HG03565 (cell line): ENCODE results near the gene KIAA1671.
"Not testable (repeated sequence)": the region's sequence is repeated elsewhere in the genome, so short reads cannot be mapped to it uniquely, and the experiment has no call there.

Source experiments
- ATAC-seq: cut with Tn5 transposase; IDR thresholded peaks from one replicate; pipeline ENCODE4 v1.9.1; 2021; ENCODE audit warnings: mild to moderate bottlenecking, moderate library complexity; ENCODE audit not compliant: unreplicated experiment

Gene KIAA1671

DNA sequence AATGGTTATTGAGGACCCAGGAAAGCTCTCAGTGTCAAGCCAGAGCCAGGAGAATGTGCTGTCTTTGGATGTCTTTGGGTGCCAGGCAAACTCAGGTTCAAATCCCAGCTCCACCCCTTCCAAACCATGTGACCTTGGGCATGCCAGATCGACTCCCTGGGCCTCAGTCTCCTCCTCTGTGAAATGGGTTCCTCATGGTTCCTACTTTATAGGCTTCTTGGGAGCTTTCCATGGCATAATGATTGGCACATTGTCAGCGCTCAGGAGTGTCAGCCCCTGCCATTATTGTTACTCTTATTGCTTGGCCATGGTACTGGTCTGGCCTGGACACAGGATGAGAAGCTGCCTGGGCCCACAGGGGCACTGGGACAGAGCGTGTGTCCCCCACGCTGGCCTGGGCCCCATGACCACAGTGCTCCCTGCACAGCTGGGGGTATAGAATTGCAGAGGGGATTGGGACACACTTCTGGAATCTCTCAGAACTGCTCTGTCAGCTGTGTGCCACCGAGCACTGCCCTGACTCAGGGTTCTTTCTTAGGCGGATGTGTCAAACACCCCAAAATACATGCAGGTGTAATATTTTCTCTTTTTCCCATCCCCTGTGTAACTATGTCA is 209.5 kb downstream of the KIAA1671 start:
- ATAC-seq = no peak

DNA sequence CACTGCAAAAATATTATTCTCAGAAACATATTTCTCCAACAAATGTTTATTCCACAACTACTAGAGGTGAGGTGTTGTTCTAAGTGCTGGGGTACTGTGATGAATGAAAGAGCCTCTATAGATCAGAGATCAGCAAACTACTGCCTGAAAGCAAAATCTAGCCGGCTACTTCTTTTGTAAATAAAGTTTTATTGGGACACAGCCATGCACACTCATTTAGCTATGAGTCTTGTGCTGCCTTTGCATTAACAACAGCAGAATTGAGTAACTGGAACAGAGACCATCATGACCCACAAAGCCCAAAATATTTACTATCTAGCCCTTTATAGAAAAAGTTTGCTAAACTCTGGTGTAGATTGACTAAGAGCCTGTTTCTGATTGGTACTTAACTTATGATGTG is 210.0 kb downstream of the KIAA1671 start:
- ATAC-seq = no peak

DNA sequence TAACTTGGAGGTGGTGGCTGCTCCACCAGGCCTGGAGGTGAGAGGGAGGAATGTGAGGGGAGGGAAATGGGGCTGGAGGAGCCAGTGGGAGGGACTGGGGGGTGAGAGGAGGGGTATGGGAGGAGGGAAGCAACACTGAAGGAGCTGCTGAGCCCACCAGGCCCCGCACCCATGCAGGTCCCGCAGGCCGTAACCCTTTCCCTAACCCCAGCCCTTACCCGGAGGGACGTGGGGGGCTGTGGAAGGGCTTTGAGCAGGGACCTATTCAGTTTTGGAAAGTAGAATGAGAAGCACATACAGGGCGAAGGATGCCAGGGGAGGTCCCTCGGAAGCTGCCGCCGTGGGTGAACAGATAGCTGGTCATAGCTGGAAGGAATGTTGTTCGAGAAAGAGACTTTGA is 213.3 kb downstream of the KIAA1671 start:
- no peak for ATAC-seq

DNA sequence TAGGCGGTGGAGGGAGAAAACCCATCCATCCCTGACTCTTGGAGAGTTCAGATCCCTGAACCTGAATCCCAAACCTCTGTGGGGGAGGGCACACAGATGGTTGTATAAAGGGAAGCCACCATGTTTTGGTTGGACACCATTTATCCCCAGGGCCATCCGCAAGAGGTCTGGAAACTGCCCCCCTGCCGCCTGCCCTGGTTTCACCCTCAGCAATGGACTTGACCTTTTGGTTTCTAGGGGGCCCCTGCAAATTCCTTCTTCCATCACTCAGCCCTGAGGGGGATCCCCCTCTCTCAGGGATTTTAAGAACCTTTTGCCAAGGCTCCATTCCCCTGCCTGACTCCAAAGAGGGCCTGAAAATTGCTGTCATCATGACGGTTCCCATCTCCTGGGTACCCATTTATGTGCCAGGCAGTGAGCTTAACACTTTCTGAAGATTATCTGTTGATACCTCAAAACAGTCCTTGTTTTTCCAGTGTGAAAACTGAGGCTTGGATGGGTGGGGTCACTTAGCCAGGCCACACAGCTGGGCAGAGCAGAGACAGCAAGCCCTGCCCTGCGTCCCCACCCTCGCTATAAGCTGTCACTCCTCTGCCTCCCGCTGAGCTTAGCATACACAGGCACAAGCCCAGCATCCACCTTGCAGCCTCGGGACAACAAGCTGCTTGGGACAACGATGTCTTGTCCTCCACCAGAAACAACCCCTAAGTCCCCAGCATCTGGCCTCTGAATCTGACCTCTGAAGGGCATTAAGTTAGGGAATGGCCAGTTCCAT is 213.9 kb downstream of the KIAA1671 start:
- ATAC-seq = no peak

DNA sequence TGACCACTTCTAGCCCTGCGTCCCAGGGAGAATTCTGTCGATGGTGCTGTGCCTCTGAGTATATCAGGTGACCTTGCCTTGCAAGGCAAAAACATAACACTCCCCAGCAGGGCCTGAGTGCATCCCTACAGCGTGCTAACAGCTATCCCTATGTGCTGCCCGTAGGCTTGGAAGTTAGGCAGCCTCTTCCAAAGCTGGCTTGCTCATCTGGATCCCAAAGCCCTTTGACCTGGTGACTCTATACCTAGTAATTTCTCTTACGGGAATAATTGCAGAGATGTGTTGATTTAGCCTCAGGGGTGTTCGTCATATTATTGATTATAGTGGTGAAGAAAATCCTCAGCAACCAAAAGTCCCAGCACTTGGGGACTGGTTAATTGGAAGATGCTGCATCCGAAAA is 214.6 kb downstream of the KIAA1671 start:
- no peak for ATAC-seq

DNA sequence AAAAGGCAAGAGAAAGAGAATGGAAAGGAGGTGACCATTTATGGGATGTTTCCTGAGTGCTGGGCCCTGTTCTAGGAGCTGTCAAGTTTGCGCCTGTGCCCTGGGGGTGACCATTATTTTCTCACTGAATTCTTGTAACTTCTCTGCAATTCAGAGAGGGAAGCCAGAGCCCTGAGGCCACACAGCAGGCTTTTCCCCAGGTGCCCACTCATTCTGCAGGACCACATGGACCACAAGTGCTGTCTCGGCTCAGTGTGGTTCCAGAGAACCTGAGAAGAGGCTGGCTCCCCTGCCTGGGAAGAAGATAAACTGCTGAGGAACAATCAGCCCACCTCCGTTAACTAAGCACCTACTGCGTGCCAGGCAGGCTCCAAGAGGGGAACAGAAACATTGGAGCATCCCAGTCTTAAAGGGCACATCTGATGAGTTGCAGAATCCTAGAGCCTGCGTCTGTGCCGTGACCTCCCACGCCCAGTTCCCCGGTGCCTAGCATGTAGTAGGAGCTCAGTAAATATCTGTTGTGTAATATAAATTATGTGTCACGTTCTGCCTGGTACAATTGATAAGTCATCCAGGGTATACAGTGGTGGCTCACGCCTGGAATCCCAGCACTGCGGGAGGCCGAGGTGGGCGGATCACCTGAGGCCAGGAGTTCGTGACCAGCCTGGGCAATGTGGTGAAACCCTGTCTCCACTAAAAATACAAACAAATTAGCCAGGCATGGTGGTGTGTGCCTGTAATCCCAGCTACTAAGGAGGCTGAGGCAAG is 215.5 kb downstream of the KIAA1671 start:
- no peak for ATAC-seq

DNA sequence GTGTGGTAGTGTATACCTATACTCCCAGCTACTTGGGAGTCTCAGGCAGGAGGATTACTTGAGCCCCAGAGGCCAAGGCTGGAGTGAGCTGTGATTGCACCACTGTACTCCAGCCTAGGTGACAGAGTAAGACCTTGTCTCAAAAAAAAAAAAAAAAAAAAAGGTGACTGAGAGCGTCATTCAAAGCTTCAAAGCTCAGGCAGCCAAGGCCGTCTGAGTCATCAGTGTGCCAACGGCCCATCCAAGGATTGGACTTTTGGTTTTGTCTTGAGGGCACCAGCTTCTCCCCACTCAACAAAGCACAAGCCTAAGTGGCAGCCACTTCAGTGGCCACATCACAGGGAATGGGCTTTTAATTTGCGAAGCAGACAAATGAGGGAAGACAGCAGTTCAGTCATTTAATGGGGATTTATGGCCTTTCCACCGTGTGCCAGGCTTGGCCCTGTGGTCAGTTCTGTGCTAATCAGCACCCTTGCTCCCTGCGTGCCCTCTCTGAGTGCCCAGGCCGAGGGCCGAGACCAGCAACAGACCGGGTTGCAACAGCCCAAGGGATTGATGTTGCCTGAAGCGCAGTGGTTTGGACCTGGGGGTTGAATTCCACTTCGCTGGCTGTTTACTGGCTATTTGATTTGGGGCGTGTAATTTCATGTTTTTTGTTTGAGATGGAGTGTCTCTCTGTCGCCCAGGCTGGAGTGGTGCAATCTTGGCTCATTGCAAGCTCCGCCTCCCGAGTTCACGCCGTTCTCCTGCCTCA is 216.9 kb downstream of the KIAA1671 start:
- ATAC-seq = no peak

DNA sequence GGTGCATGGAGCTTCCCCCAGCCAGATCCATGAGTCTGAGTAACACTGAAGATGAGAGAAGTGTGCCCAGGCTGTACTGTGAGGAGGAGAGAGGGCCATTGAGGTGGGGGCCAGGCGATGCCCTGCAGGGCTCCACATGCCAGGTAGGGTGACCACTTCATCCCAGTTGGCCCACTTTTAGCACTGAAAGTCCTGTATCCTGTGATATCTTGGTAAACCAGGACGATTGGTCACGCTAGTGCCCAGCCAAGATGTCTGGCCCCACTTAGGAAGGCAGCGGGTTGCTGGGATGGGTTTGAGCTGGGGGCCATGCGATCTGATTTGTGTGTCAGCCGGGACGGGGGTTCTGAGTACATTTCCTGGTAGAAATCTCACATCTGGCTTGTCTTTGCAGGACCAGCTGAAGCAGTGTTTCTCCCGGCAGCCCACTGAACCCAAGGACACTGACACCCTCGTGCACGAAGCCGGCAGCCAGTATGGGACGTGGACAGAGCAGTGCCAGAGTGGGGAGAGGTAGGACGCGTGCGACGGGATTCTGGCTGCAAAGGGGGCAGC is 218.0 kb downstream of the KIAA1671 start:
- ATAC-seq = no peak

DNA sequence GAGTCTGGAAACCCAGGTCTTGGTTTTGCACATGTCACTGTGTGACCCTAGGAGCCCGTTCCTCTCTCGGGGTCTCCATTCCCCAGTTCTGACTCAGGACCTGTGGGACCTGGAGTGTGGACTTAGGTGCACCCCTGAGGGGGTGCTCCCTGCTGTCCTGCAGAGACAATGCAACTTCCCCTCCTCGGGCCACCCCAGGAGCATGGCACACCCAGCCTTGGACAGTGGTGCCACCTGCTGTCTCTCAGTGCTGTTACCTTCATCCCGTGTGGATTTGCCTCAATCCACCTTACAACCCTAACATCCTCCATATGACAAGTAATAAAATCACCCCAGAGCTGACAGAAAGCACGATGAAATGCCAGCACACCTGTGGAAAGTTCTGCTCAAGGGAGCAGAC is 219.6 kb downstream of the KIAA1671 start:
- no peak for ATAC-seq

DNA sequence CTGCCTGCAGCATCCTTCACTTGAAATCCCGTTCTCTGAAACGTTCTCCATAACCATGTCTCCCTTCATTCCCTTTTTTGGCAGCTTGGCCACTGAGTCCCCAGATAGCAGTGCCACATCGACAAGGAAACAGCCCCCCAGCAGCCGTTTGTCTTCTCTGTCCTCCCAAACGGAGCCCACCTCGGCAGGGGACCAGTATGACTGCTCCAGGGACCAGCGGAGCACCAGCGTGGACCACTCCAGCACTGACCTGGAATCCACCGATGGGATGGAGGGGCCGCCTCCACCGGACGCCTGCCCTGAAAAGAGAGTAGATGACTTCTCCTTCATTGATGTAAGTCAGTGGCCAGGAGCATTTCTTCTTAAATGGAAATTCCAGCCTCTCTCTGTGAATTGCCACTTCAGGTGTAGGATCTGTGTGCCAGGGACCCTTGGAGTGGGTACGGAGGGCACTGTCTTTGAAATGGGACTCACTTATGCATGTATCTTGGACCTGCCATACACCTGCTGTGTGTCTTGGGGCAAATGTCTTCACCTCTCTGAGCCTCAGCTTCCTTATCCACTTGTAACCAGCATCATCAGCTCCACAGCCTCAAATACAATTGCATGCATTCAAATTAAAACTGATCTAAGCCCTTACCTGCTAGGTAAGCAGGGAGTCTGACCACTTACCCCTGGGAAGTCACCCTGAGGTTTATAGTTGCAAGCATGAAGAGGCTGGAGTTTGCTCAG is 221.8 kb downstream of the KIAA1671 start:
- ATAC-seq = no peak

DNA sequence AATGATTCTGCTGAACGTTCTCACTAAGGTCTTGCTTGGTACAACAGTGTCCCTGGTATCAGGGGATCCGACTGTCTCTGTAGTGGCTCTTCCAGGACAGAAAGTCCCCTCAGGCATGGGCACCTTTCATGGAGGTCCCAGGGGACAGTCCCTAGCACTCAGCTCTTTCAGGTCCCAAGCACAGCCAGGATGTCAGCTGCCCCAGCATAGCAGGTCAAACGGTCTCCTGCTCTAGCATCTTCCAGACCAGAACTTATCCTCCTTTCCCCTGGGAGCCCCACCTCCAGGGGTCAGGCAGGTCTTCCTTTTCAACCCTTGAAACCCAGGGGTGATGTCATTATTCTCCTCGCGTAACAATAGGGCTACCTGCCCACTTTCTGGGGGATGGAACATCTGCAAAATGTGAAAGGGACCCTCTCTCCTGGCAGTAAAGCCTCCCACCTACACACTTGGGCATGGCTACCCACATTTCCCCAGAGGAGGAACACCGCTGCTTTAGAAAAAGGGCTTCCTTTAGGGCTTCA is 222.4 kb downstream of the KIAA1671 start:
- no peak for ATAC-seq

DNA sequence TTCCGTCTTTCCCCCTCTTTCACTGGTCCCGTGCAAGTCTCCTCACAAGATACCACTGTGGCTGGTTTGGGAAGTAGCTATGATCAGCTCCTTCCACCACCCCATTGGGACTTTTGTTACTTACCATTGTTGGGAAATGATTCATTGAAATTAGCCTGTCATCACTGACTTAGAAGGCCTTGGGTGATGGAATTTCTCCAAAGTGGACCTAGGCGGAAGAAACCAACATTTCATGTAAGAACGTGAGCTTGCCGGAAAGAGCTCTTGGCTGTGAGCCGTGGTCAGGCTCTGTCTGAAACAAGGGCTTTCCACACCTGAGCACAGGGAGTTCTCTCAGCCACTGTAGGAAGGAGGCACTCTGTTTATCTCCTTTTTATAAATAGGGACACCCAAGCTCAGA is 223.7 kb downstream of the KIAA1671 start:
- ATAC-seq = no peak

DNA sequence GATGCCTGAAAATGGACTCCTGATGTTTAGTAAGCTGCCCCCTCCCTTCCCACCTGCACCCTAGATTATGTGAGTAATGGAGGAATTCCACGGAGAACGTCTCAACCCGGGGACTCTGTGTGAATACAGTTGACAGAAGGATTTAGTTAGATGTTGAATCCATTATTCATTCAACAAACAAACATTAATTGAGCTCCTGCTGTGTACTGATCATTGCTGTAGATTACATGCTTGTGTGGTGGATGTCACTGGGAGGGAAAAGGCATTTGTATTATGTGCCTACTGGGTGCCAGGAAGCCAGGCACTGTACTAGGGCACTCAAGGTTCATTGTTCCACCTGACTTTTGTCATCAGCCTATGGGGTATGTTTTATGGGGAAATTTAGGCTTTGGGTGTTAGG is 224.3 kb downstream of the KIAA1671 start:
- no peak for ATAC-seq

DNA sequence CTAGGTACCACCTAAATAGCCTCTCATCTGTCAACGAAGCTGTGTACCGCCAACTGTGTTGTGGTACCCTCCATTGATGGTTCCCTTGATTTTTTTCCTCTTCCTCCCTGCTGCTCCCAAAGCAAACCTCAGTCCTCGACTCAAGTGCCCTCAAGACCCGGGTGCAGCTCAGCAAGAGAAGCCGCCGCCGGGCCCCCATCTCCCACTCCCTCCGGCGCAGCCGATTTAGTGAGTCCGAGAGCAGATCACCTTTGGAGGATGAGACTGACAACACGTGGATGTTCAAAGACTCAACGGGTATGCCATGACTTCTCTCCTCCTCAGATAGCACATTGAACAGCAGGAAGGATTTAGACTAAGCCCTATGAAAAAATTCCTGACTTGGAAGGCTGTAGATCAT is 224.7 kb downstream of the KIAA1671 start:
- ATAC-seq = no peak

DNA sequence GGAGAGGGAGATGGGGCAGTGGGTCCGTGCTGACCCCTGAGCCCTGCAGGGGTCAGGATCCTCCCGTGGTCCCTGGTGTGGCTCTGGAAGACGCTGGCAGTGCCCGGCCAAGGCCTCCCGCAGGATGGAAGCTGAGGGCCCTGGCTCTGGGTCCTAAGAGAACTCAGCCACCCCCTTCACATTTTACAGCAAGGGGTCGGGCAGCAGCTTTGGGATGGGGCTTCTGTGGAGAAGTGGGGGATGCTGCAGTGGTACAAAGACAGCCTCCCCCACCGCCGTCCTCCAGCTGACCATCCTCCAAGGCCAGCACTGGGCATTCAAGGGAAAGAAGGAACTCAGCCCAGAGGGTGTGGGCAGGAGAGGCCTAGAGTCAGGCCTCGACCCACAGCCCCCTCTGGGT is 225.4 kb downstream of the KIAA1671 start:
- ATAC-seq = no peak

DNA sequence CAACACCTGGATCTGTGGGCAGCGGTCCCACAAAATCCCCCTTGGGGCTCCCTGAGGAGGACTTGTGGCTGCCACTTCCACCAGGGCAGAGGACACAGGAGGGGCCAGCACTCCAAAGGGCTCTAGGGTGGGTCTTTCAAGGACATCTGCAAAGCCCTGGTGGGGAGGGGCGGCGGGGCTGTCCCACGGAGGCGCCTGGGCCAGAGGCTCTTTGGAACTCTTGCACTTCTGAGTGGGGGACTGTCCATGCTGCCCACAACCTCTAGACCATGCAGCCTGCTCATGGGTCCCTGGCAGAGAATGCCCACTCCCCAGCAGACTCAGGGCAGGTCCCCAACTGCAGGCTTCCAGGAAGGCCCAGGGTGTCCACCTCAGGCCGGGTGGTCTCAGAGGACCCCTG is 225.8 kb downstream of the KIAA1671 start:
- not testable (repeated sequence) for ATAC-seq

DNA sequence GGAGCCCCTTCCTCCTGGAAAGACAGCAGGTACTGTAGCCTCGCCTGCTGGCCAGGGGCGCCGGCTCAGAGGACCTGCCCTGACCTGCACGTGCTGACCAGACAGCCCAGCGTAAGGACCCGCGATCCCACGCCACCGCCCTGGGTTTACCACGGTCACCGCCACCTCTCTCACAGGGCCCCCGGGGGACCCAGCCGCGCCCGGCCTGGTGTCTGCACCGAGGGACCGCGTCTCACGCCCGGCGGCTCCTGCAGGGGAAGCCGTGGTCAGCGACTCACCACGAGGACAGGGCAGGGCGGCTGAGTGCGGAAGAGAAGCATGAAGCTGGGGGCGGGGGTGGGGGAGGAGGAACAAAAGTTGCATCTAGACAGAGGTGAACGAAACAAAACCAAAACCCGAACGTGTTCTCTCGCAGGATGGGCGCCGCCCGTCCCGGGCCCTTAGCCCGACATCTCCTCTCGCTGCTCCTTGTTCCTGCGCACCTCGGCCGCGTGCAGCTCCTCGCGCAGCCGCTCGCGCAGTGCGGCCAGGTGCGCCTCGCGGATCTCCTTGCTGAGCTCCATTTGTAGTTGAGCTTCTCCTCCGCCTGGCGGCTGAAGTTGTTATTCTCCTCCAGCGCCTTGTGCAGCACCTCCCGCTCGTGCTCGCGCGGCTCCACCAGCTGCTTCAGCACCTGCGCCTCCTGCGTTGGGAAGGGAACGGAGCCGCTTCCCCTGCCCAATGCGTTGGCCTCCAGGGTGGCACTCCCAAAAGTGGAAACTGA is 226.5 kb downstream of the KIAA1671 start:
- not testable (repeated sequence) for ATAC-seq

DNA sequence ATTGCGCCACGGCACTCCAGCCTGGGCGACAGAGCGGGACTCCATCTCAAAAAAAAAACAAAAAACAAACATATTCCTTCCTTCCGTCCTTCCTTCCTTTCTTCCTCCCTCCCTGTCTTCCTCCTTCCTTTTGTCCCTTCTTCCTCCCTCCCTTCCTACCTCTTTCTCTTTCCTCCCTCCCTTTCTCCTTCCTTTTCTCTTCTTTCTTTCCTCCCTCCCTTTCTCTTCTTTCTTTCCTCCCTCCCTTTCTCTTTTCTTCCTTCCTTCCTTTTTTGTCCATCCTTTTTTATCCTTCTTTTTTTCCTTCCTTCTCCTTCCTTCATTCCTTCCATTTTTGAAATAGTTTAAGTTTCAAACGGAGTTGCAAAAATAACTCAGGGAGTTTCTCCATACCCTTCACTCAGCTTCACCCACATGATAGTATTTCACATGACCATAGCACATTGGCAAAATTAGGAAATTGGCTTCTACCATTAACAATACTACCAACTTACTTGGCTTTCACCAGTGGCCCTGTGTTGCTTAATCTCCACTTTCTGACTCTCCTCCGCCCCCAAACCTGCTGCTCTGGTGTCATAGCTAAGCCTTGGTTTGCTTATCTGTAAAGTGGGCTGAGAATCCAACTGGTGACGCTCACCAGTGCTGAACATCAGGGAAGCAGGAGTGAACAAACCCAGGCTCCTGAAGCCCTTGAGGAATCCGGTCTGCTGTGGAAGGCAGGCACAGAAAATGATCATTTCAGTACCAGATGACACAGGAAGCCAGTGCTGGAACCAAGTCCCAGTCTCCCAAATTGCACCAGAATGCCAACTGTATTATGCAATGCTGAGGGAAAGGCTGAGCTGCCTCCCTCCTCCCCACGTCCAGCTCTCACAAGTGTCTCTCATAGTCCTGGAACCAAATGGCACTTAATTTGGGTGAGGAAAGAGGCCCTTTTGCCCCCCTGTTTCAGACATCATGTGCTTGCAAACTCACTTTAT is 229.9 kb downstream of the KIAA1671 start:
- no peak for ATAC-seq
